ENCODE data around the gene LIPC.
A peak's percentile ranks its signal among the peaks of the same experiment; 100 is the strongest.

The LIPC gene

GRCh38 chr15:58513726-58514336 lies 82.0 kb downstream of the LIPC start:
- DNase-seq (ENCODE audit: extremely low spot score), result no peak
- TF ChIP-seq CTCF (IDR thresholded peaks at IDR 0.05; ENCODE audit: control extremely low read depth, extremely low read depth, low read depth, missing control alignments), result no peak
- CTCF ChIA-PET, result interaction anchor here (1.2 kb wide), 1 partner anchor 8 kb away, joined by 3 read pairs; no protein-coding TSS in a partner anchor
- POLR2A ChIA-PET, result no interaction called here

GRCh38 chr15:58515807-58516206 lies 84.0 kb downstream of the LIPC start:
- no peak for TF ChIP-seq CTCF (IDR thresholded peaks at IDR 0.05; ENCODE audit: control extremely low read depth, extremely low read depth, low read depth, missing control alignments)
- ChIA-PET POLR2A (interaction anchor here (1.3 kb wide), 1 partner anchor 57 kb away, joined by 13 read pairs; no protein-coding TSS in a partner anchor), CTCF (interaction anchor here (0.7 to 1.9 kb wide), 7 partner anchors 9 to 1908 kb away, joined by 3 to 8 read pairs (median 3); no protein-coding TSS in a partner anchor)
- DNase-seq (ENCODE audit: extremely low spot score), result peak; percentile 39

GRCh38 chr15:58517252-58517681 lies 85.5 kb downstream of the LIPC start:
- CTCF ChIA-PET, result interaction anchor here (0.8 to 1.3 kb wide), 7 partner anchors 10 to 161 kb away, joined by 3 to 8 read pairs (median 3); no protein-coding TSS in a partner anchor
- TF ChIP-seq CTCF (IDR thresholded peaks at IDR 0.05; ENCODE audit: control extremely low read depth, extremely low read depth, low read depth, missing control alignments), result no peak
- no peak for DNase-seq (ENCODE audit: extremely low spot score)
- POLR2A ChIA-PET, result interaction anchor here (0.6 kb wide), 1 partner anchor 731 kb away, joined by 4 read pairs; no protein-coding TSS in a partner anchor

GRCh38 chr15:58517682-58518525 lies 86.1 kb downstream of the LIPC start:
- POLR2A ChIA-PET, result interaction anchor here (0.6 kb wide), 1 partner anchor 730 kb away, joined by 4 read pairs; no protein-coding TSS in a partner anchor

GRCh38 chr15:58518626-58519025 lies 86.8 kb downstream of the LIPC start:
- no peak for DNase-seq (ENCODE audit: extremely low spot score)
- POLR2A ChIA-PET, result no interaction called here
- CTCF ChIA-PET, result no interaction called here

More at GRCh38 chr15:58517682-58518525, 86.1 kb downstream of the LIPC start:
- no peak for TF ChIP-seq CTCF (IDR thresholded peaks at IDR 0.05; ENCODE audit: control extremely low read depth, extremely low read depth, low read depth, missing control alignments)
- CTCF ChIA-PET, result interaction anchor here (0.8 to 1.3 kb wide), 6 partner anchors 11 to 162 kb away, joined by 3 to 8 read pairs (median 4); no protein-coding TSS in a partner anchor
- DNase-seq (ENCODE audit: extremely low spot score), result peak; percentile 59

More at GRCh38 chr15:58518626-58519025, 86.8 kb downstream of the LIPC start:
- no peak for TF ChIP-seq CTCF (IDR thresholded peaks at IDR 0.05; ENCODE audit: control extremely low read depth, extremely low read depth, low read depth, missing control alignments)
